GM12875 (cell line): ENCODE measurements around the gene CAP1.
"Not testable (repeated sequence)": the region's sequence is repeated elsewhere in the genome, so short reads cannot be mapped to it uniquely, and the experiment has no call there.

Source experiments
- H3K4me3 ChIP-seq: one replicate; pipeline ENCODE4 v1.5.1; 2011; ENCODE audit warnings: low read depth, low read length, control low read depth
- CTCF ChIP-seq: IDR thresholded peaks from 2 replicates; pipeline ENCODE4 v1.5.1; 2011; ENCODE audit warnings: low read depth, mild to moderate bottlenecking, control low read depth, inconsistent platforms, low read length, moderate library complexity, borderline replicate concordance; ENCODE audit not compliant: insufficient read depth

The CAP1 gene

GRCh38 chr1:40073062-40073461 lies 32.5 kb downstream of the CAP1 start:
- H3K4me3 ChIP-seq, result no peak overlapping the region
- TF ChIP-seq CTCF, result no peak

DNA sequence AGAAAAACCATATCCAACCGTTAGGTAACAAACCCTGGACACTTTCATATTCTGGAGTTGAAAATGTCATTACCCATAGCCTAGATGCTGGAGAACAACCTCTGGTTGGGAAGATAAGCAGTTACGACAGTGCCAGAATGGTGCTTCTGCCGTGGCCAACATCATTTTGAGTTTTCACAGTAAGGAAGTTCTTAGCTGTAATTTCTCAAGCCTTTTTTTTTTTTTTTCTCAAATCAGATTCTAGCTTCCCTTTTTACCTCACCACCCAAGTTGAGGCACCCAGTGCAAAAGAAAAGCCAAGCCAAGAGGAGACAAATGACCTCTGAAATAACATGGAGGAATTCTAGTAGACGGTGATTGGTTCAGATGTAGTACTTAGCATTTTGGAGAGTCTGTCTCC lies 34.7 kb downstream of the CAP1 start:
- no peak overlapping the region for H3K4me3 ChIP-seq
- TF ChIP-seq CTCF, result no peak

- no peak overlapping the region for H3K4me3 ChIP-seq
- TF ChIP-seq CTCF, result no peak
Observed at GRCh38 chr1:40076895-40077312, 36.4 kb downstream of the CAP1 start.

- no peak overlapping the region for H3K4me3 ChIP-seq
- TF ChIP-seq CTCF, result peak; percentile 76
Observed at GRCh38 chr1:40078512-40079333, 38.2 kb downstream of the CAP1 start.

GRCh38 chr1:40079774-40080400 lies 39.4 kb downstream of the CAP1 start:
- no peak for TF ChIP-seq CTCF
- H3K4me3 ChIP-seq, result no peak overlapping the region

DNA sequence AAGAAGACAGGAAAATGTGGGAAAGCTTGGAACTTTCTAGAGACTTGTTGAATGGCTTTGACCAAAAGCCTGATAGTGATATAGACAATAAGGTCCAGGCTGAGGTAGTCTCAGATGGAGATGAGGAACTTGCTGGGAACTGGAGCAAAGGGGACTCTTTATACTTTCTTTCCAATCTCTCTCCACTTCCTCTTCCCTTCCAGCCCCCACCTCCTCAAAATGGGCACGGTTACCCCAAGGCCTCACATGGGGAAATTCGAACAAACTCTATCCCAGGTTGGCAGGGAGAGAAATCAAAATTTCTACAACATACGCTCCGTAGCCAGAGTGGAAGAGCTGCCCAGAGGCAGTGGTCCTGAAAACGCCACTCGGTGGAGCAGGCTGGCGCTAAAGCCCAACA lies 41.3 kb downstream of the CAP1 start:
- no peak overlapping the region for H3K4me3 ChIP-seq
- no peak for TF ChIP-seq CTCF

DNA sequence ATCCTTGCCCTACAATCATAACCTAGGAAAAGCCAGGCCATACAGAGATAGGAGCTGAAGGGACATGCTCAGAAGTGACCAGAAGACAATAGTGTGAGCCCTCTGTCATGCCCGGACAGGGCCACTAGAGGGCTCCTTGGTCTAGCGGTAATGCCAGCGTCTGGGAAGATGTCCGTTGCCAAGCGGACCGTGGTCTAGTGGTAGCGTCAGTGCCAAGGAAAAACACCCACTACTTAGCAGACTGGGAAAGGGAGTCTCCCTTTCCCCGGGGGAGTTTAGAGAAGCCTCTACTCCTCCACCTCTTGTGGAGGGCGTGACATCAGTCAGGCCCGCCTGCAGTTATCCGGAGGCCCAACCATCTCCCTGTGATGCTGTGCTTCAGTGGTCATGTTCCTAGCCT lies 44.2 kb downstream of the CAP1 start:
- not testable (repeated sequence) for H3K4me3 ChIP-seq
- TF ChIP-seq CTCF, result peak; percentile 65
